Amniotic epithelial cell (primary cell): Measurements from ENCODE around the gene SYMPK.

Experiments
- DNase-seq: peaks from one replicate; pipeline ENCODE4 v3.0.0-alpha.2; 2010; ENCODE audit warnings: low read depth

SYMPK gene

GRCh38 chr19:45866400-45867176 lies 3.6 kb upstream of the SYMPK start:
- no peak for DNase-seq

GRCh38 chr19:45865269-45865948 lies 2.5 kb upstream of the SYMPK start:
- DNase-seq = no peak

- no peak for DNase-seq
Observed at GRCh38 chr19:45864629-45865082, 1.7 kb upstream of the SYMPK start.

- DNase-seq = peak; percentile 21
Observed at GRCh38 chr19:45863840-45864628, 1.1 kb upstream of the SYMPK start, which contains the start of gene FOXA3. TSS of gene FOXA3 (plus strand) at chr19:45864326. CDS start at chr19:45864457, 131 bp downstream.

- no peak for DNase-seq
Observed at GRCh38 chr19:45863335-45863839, 440 bp upstream of the SYMPK start.

- no peak for DNase-seq
Observed at GRCh38 chr19:45862271-45862563, 730 bp downstream of the SYMPK start.

- DNase-seq = no peak
Observed at GRCh38 chr19:45860359-45861259, 2.3 kb downstream of the SYMPK start.

GRCh38 chr19:45854167-45854778 lies 8.7 kb downstream of the SYMPK start:
- no peak for DNase-seq

- no peak for DNase-seq
Observed at GRCh38 chr19:45852983-45853382, 10.0 kb downstream of the SYMPK start.

- DNase-seq = no peak
Observed at GRCh38 chr19:45852145-45852750, 10.7 kb downstream of the SYMPK start.

- DNase-seq = no peak
Observed at GRCh38 chr19:45848922-45849321, 14.0 kb downstream of the SYMPK start.

GRCh38 chr19:45847663-45848062 lies 15.3 kb downstream of the SYMPK start:
- DNase-seq = no peak

GRCh38 chr19:45842198-45842597 lies 20.7 kb downstream of the SYMPK start:
- DNase-seq = no peak

- DNase-seq = no peak
Observed at GRCh38 chr19:45834970-45835369, 28.0 kb downstream of the SYMPK start.

- no peak for DNase-seq
Observed at GRCh38 chr19:45828945-45829344, 34.0 kb downstream of the SYMPK start.

- no peak for DNase-seq
Observed at GRCh38 chr19:45828523-45828922, 34.4 kb downstream of the SYMPK start.

GRCh38 chr19:45827459-45828093 lies 35.4 kb downstream of the SYMPK start:
- no peak for DNase-seq

GRCh38 chr19:45826934-45827333 lies 36.0 kb downstream of the SYMPK start:
- no peak for DNase-seq

GRCh38 chr19:45825917-45826893 lies 36.7 kb downstream of the SYMPK start:
- DNase-seq = no peak
